ENCODE data around the gene RHBDF1. TPM values are rescaled to one million over a fixed set of nuclear protein-coding genes. Genes with fewer than 3 reads are reported as not detected.
"Not testable (repeated sequence)": the region's sequence is repeated elsewhere in the genome, so short reads cannot be mapped to it uniquely, and the experiment has no call there.

RHBDF1 gene
- total RNA-seq, 1 donor from 2014 or later: 50.6 TPM

- no peak for DNase-seq (ENCODE audit: low spot score)
Observed at GRCh38 chr16:60929-61878, 11.2 kb downstream of the RHBDF1 start.

GRCh38 chr16:60166-60565 is 12.3 kb downstream of the RHBDF1 start:
- no peak for DNase-seq (ENCODE audit: low spot score)

- DNase-seq (ENCODE audit: low spot score): no peak
Observed at GRCh38 chr16:59440-60059, 12.9 kb downstream of the RHBDF1 start.

GRCh38 chr16:58491-59439 is 13.7 kb downstream of the RHBDF1 start:
- DNase-seq (ENCODE audit: low spot score): no peak

GRCh38 chr16:57711-58110 is 14.7 kb downstream of the RHBDF1 start:
- no peak for DNase-seq (ENCODE audit: low spot score)

- DNase-seq (ENCODE audit: low spot score): no peak
Observed at GRCh38 chr16:56231-56927, 16.1 kb downstream of the RHBDF1 start.

- no peak for DNase-seq (ENCODE audit: low spot score)
Observed at GRCh38 chr16:55571-56136, 16.8 kb downstream of the RHBDF1 start.

- DNase-seq (ENCODE audit: low spot score): no peak
Observed at GRCh38 chr16:54237-54581, 18.2 kb downstream of the RHBDF1 start.

GRCh38 chr16:53346-54236 is 18.8 kb downstream of the RHBDF1 start, which contains the start of the genes POLR3K and SNRNP25:
Gene POLR3K, minus strand, starts transcription at chr16:53608. Its CDS starts 22 bp downstream, at chr16:53586.
Gene SNRNP25, plus strand, starts transcription at chr16:53828. Its CDS starts 189 bp downstream, at chr16:54017.
- peak; percentile 99 for DNase-seq (ENCODE audit: low spot score)

GRCh38 chr16:50769-51591 is 21.5 kb downstream of the RHBDF1 start:
- DNase-seq (ENCODE audit: low spot score): no peak

GRCh38 chr16:47234-47633 is 25.2 kb downstream of the RHBDF1 start:
- no peak for DNase-seq (ENCODE audit: low spot score)

- not testable (repeated sequence) for DNase-seq (ENCODE audit: low spot score)
Observed at GRCh38 chr16:46510-46909, 25.9 kb downstream of the RHBDF1 start.

GRCh38 chr16:45454-45853 is 27.0 kb downstream of the RHBDF1 start:
- DNase-seq (ENCODE audit: low spot score): no peak

GRCh38 chr16:44655-45054 is 27.8 kb downstream of the RHBDF1 start:
- no peak for DNase-seq (ENCODE audit: low spot score)

GRCh38 chr16:43294-43693 is 29.1 kb downstream of the RHBDF1 start:
- DNase-seq (ENCODE audit: low spot score): no peak

- no peak for DNase-seq (ENCODE audit: low spot score)
Observed at GRCh38 chr16:42691-43090, 29.7 kb downstream of the RHBDF1 start.

- DNase-seq (ENCODE audit: low spot score): no peak
Observed at GRCh38 chr16:42069-42457, 30.4 kb downstream of the RHBDF1 start.

GRCh38 chr16:41439-42068 is 30.9 kb downstream of the RHBDF1 start:
- DNase-seq (ENCODE audit: low spot score): no peak

All from mucosa of gallbladder (tissue), 1 donor.